Gastroesophageal sphincter (tissue), 4 donors: ENCODE measurements around the gene ZMIZ1. TPM values are rescaled to one million over a fixed set of nuclear protein-coding genes. Genes with fewer than 3 reads are reported as not detected.

Experiments used
- ATAC-seq: fragments of 150-250 bp; one replicate; pipeline ENCODE4 v1.9.1; 2016; ENCODE audit warnings: mild to moderate bottlenecking, moderate library complexity
- H3K27ac ChIP-seq, 4 donors: fragments of 200-600 bp; sonication (generic) in 3 of 4; 1 replicate in 3 of 4; 2 replicates in 1 of 4; pipeline ENCODE4 v1.5.1; 2016 to 2019
- H3K27me3 ChIP-seq: fragments of 200-600 bp; sonication (generic); one replicate; pipeline ENCODE4 v1.5.1; 2019
- H3K36me3 ChIP-seq, 2 donors: fragments of 200-600 bp; sonication (generic); one replicate each; pipeline ENCODE4 v1.5.1; 2019; ENCODE audit warnings: control low read depth in 1 of 2
- H3K4me1 ChIP-seq, 3 donors: fragments of 200-600 bp; sonication (generic); 1 replicate in 2 of 3; 2 replicates in 1 of 3; pipeline ENCODE4 v1.5.1; 2016 to 2019; ENCODE audit warnings: control low read depth in 2 of 3
- H3K4me3 ChIP-seq, 2 donors: fragments of 200-600 bp; sonication (generic); one replicate each; pipeline ENCODE4 v1.5.1; 2019; ENCODE audit warnings: mild to moderate bottlenecking in 1 of 2, moderate library complexity in 1 of 2
- H3K9me3 ChIP-seq, 3 donors: fragments of 200-600 bp; sonication (generic); one replicate each; pipeline ENCODE4 v1.5.1; 2017 to 2019; ENCODE audit warnings: control low read depth in 2 of 3
- EP300 ChIP-seq: sonication (generic); formaldehyde crosslinking; IDR thresholded peaks from one replicate; pipeline ENCODE4 v1.6.1; 2017; ENCODE audit warnings: antibody characterized with exemption, mild to moderate bottlenecking
- POLR2A ChIP-seq, 2 donors: fragments of 450-650 bp; IDR thresholded peaks; one replicate each; pipeline ENCODE4 v1.6.1; 2017; ENCODE audit warnings: antibody characterized with exemption in 2 of 2, mild to moderate bottlenecking in 2 of 2, moderate library complexity in 1 of 2
- POLR2AphosphoS5 ChIP-seq: sonication (generic); formaldehyde crosslinking; IDR thresholded peaks from one replicate; pipeline ENCODE4 v1.6.1; 2017; ENCODE audit warnings: antibody characterized with exemption
- WGBS, 2 donors: methylation state at CpG; one replicate each; pipeline ENCODE4 v1.1.5; 2018; ENCODE audit warnings: low coverage in 1 of 2; 5-methylcytosine and 5-hydroxymethylcytosine counted together
- total RNA-seq, 4 donors: library from RNA; depleted of rRNA; stranded (reverse); fragments of >200 nt; gene quantifications; one replicate each; pipeline ENCODE4 v1.1.0, GENCODE V29; 2016
- TF ChIP-seq, protein P1 (sequence below), 4 experiments: fragments of 200-600 bp in 2 of 4; fragments of 450-650 bp in 2 of 4; sonication (generic) in 1 of 4; IDR thresholded peaks; one replicate each; pipeline ENCODE4 v1.5.1; 2017 to 2019; ENCODE audit warnings: antibody characterized with exemption in 4 of 4, mild to moderate bottlenecking in 2 of 4, moderate library complexity in 2 of 4

The ZMIZ1 gene
- total RNA-seq, 4 donors from 2014 or later = 36.3 to 79.2 (median 67.1) TPM

DNA sequence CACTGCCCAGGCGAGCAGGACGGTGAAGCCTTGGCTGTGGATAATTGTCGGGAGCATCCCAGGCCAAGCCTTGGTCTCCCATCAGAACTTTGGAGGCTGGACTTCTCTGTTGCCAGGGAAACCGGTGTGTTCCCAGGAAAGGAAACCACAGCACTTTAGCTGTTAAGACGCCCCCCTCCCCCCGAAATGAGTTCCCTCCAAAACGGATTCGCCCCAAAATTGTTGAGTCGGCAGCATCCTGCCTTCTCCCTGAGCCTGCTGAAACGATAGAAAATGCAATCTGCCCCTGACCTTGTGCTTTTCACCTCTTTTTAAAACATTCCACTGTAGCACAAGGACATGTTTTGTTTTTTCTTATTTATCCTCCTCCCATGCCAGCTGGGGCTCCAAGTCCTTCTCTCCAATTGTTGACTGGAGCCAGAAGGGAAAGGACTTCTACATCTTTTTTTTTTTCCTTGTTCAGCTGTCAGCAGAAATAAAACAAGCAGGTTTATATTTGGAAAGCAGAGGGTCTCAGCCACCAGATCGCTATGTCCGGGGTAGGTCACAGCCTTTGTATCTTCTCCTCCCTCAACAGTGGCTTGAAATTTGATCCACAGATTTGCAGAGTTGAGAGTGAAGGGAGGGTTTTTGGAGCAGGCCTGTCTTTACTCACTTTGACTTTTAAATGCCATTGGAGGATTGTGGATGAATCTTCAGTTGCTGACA lies 116.5 kb downstream of the ZMIZ1 start:
- no peak overlapping the region for H3K4me3 ChIP-seq
- no peak for TF ChIP-seq POLR2AphosphoS5
- TF ChIP-seq, protein P1, sequence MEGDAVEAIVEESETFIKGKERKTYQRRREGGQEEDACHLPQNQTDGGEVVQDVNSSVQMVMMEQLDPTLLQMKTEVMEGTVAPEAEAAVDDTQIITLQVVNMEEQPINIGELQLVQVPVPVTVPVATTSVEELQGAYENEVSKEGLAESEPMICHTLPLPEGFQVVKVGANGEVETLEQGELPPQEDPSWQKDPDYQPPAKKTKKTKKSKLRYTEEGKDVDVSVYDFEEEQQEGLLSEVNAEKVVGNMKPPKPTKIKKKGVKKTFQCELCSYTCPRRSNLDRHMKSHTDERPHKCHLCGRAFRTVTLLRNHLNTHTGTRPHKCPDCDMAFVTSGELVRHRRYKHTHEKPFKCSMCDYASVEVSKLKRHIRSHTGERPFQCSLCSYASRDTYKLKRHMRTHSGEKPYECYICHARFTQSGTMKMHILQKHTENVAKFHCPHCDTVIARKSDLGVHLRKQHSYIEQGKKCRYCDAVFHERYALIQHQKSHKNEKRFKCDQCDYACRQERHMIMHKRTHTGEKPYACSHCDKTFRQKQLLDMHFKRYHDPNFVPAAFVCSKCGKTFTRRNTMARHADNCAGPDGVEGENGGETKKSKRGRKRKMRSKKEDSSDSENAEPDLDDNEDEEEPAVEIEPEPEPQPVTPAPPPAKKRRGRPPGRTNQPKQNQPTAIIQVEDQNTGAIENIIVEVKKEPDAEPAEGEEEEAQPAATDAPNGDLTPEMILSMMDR (IDR thresholded peaks at IDR 0.05) = no peak
- no peak for TF ChIP-seq EP300
- TF ChIP-seq POLR2A (IDR thresholded peaks at IDR 0.05) = no peak
- H3K36me3 ChIP-seq = peaks cover 0 to 18% of the 10 kb centered on the region in 2 donors
- no peak for ATAC-seq
- H3K27me3 ChIP-seq = no peaks in the 10 kb centered on the region
- 21 to 22% methylated on average over 5 to 10 of the region's 12 CpGs for WGBS, 2 donors
- no peaks in the 10 kb centered on the region for H3K9me3 ChIP-seq
- H3K4me1 ChIP-seq = peaks cover 3 to 100% (median 75%) of the 10 kb centered on the region in 3 donors
- peak overlapping the region in 3 of 4 donors; percentile 65 to 82 (median 78) for H3K27ac ChIP-seq

DNA sequence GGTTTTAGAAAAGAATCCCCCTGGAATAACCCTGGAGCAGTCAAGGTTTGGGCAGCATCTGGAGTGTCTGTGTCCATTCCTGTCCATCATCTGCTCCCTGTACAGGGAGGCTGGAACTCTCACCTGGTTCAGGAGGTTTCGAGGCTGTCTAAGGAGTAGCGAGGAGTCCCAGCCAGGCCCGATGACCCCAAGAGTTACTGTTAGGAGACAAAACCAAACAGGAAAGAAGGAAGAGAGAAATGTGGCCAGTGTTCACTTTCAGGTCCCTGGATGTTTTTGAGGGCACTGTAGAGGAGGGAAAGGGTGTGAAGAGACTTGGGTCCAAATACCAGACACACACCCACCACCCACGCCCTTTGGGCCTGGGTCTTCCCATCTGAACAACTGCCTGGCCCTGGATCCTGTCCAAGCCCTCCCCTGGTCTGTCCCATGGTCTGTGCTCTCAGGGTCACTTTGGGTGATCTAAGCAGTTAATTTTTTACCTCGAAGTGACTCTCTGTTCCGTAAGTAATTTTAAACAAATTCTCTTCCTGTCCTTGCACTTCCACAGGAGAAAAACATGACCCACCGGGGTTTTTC lies 117.1 kb downstream of the ZMIZ1 start:
- WGBS, 2 donors = 25 to 41% methylated on average over 1 to 4 of the region's 7 CpGs
- H3K27ac ChIP-seq = peak overlapping the region in 3 of 4 donors; percentile 65 to 82 (median 78)

DNA sequence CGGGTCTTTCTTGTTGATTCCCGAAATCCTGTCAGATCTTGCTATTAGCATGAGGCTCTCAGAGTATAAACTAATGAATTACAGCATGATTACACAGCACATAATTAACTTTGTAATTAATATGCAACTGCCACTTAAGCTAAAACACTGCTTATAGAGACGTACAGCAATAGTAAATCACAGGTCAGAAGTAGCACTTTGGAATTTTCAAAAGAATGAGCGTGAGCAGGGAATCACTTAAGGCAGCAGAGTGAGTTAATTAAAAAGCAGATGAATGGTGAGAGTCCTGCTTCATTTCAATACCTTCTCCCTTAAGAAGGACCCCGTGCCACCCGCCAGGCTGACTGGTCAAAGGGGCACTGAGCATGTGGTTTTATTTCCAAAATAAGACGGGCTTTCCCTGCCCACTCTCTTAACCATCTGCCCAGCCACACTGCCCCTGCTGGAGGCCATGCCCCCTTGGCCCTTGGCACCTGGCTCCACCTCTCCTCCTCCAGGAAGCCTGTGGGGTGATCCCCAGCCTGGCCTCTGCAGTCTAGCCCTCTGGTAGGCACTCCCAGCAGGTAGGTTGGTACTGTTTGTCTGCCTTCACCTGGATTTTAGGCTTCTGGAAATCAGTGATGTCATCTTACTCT lies 117.8 kb downstream of the ZMIZ1 start:
- Histone ChIP-seq H3K4me1 (peaks cover 3 to 100% (median 65%) of the 10 kb centered on the region in 3 donors), H3K27ac (peak overlapping the region in 3 of 4 donors; percentile 65 to 82 (median 78))
- WGBS, 2 donors = 69 to 75% methylated on average over 5 to 7 of the region's 7 CpGs

More for the DNA sequence above, 117.1 kb downstream of the ZMIZ1 start:
- ATAC-seq = no peak
- Histone ChIP-seq H3K4me3 (no peak overlapping the region), H3K27me3 (no peaks in the 10 kb centered on the region), H3K4me1 (peaks cover 3 to 100% (median 71%) of the 10 kb centered on the region in 3 donors), H3K36me3 (peaks cover 0 to 16% of the 10 kb centered on the region in 2 donors), H3K9me3 (no peaks in the 10 kb centered on the region)
- no peak for TF ChIP-seq POLR2A (IDR thresholded peaks at IDR 0.05)
- TF ChIP-seq EP300 = no peak
- TF ChIP-seq, protein P1 (IDR thresholded peaks at IDR 0.05) = no peak
- TF ChIP-seq POLR2AphosphoS5 = no peak

DNA sequence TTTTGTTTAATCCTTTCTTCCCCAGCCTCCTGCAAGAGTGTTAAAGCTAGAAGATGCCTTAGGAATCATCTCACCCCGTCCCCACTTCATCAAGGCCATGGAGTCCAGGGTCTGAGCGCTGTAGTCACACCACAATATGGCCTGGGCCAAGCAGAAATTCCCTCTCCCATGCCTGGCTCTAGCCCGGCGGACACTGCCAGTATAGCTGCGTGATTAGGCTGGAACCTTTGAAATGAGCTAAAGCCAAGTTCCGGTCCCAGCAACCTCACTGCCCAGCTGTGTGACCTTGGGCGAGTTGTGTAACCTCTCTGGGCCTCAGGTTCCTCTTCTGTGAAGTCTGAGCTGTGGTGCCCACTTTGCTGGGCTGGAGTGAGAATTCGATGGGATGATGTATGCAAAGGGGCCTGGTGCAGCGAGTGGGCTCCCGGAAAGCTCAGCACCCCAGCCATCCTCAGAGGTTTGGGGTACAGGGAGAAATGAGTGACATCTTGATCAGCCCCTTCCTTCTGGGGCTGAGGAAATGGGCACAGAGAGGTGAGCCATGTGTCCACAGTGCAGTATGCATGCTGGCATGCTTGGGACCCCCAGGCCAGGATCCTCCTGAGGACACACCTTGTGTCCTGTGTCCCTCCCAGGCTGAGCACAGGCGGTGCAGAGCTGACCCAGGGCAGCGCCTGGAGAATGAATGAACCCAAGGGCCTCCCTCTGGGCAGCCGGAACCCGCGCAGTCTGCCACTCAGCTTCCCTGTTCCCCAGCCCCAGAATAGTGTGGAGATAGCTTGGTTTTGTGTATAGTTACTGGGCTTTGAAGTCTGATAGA lies 118.6 kb downstream of the ZMIZ1 start:
- H3K27ac ChIP-seq = peak overlapping the region in 3 of 4 donors; percentile 37 to 82 (median 78)
- peaks cover 3 to 100% (median 58%) of the 10 kb centered on the region in 3 donors for H3K4me1 ChIP-seq

More for the DNA sequence above, 117.8 kb downstream of the ZMIZ1 start:
- H3K4me3 ChIP-seq = no peak overlapping the region
- TF ChIP-seq POLR2A (IDR thresholded peaks at IDR 0.05) (no peak), EP300 (no peak), POLR2AphosphoS5 (no peak)
- TF ChIP-seq, protein P1 (IDR thresholded peaks at IDR 0.05) = no peak
- no peaks in the 10 kb centered on the region for H3K27me3 ChIP-seq
- H3K36me3 ChIP-seq = peaks cover 0 to 16% of the 10 kb centered on the region in 2 donors
- no peak for ATAC-seq
- H3K9me3 ChIP-seq = no peaks in the 10 kb centered on the region

More for the DNA sequence above, 118.6 kb downstream of the ZMIZ1 start:
- TF ChIP-seq EP300 = no peak
- TF ChIP-seq, protein P1 (IDR thresholded peaks at IDR 0.05) = no peak
- TF ChIP-seq POLR2A (IDR thresholded peaks at IDR 0.05) = no peak
- no peak for TF ChIP-seq POLR2AphosphoS5
- Histone ChIP-seq H3K27me3 (no peaks in the 10 kb centered on the region), H3K36me3 (peaks cover 0 to 16% of the 10 kb centered on the region in 2 donors), H3K4me3 (no peak overlapping the region), H3K9me3 (no peaks in the 10 kb centered on the region)
- WGBS, 2 donors = 92% methylated on average over 4 of the region's 15 CpGs; no CpG with 5 or more reads in 1 of the 2 donors
- no peak for ATAC-seq
